GM21360 (cell line): ENCODE results near the gene SIAH1.
A peak's percentile ranks its signal among the peaks of the same experiment; 100 is the strongest.
"Not testable (repeated sequence)": the region's sequence is repeated elsewhere in the genome, so short reads cannot be mapped to it uniquely, and the experiment has no call there.

Source experiments
- ATAC-seq: cut with Tn5 transposase; IDR thresholded peaks from one replicate; pipeline ENCODE4 v1.9.1; 2021; ENCODE audit warnings: mild to moderate bottlenecking, moderate library complexity; ENCODE audit not compliant: unreplicated experiment

SIAH1 gene, protein sequence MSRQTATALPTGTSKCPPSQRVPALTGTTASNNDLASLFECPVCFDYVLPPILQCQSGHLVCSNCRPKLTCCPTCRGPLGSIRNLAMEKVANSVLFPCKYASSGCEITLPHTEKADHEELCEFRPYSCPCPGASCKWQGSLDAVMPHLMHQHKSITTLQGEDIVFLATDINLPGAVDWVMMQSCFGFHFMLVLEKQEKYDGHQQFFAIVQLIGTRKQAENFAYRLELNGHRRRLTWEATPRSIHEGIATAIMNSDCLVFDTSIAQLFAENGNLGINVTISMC

DNA sequence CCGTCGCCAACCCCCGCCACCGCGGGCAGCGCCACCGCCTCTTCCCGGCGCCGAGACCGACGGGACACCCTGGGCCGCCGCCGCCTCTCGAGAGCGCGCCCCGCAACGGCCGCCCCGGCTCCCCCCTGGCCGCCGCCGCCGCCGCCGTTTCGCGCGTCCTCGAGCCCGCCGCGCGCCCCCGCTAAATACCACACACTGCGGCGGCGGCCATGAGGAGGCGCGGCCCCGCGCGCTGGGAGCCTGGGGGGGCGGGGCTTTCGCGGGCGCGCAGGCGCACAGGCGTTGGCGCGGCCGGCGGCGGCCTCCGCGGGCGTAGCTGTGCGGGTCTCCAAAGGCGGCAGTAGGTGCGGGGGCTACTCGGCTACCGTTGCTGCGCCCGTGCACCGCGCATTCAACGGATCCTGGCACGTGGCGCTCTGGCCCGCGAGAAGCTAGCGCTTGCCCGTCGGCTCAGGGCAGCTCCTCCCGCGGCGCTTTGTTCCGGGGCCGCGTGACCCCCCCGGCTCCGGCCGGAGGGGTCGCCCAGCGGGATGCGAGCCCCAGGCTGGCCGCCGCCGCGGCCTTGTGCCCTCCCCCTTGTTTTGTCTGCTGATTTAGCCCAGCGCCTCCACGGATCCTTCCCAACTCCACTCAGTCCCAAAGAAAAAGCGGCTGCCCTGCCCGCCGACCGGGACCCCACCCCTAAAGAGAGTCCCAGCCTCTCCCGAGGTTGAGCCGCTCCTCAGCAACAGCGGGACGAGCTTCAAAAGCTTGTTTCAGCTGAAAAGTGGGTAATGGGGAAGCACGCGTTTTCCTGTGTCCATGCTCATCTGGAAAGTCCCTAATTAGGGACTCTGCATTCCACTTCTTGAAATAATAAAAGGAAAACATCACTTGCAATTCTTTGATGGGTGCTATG, at the start of gene SIAH1:
TSS of gene SIAH1 (minus strand) at position 161 of the 898 bp plus-strand sequence. CDS start 22,985 bp downstream, outside the sequence.
- ATAC-seq = peak; percentile 50

DNA sequence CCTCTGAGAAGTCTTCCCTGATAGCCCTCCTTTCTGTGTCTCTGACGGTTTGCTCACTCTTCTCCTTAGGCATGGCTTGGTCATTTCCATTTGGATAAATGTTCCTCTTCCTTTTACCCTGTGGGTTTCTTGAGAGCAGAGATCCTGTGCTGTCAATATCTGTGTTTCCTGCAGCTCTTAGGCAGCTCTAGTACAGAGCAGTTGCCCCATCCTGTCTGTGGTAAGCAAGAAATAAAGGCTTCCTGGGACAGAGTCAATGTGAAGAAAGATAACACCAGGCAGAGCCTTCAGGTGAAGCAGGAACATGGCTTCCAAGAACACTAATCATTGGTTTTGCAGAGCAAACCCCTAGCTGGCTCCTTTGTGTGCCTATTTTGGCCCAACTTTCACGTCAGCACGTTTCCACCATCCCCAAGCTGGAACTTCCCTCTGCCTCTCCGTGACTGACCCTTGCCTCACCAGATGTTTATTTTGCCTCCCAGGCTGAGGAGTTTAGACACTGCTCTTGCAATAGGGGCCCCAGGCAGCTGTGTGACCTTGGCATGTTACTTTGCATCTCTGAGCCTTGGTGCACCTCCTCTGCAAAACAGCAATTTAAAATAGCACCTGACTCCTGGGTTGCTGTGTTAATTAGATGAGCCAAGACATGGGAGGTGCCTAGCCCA, 49.6 kb upstream of the SIAH1 start:
- ATAC-seq = no peak

DNA sequence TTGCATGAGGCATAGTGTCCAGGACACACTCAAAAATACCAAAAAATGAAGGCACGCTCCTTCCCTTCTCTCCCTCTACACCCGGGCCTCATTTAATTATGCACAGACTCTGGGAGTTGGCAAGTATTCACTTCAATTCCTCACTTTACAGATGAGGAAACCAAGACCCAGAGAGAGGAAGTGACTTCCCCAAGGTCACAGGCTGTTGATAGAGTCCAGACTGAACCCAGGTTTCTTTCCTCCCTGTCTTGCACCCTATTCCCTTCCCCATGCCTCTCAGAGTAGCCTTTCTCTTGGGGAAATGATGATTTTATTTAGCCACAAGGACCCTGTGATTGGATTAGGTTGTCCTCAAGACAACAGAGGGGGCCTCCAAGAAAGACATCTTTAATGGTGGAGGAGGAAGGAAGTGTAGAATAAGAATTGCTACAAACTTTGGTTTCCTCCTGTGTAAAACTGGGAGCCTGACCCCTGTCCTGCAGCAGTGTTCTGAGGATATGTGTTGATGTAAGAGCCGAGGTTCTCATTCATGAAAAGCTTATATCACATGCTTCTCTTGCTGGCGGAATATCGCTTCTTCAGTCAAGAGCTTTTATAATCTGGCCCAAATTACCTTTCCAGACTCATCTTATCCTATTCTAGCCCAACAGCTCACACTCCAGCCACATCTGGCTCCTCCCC, 48.8 kb upstream of the SIAH1 start:
- no peak for ATAC-seq

DNA sequence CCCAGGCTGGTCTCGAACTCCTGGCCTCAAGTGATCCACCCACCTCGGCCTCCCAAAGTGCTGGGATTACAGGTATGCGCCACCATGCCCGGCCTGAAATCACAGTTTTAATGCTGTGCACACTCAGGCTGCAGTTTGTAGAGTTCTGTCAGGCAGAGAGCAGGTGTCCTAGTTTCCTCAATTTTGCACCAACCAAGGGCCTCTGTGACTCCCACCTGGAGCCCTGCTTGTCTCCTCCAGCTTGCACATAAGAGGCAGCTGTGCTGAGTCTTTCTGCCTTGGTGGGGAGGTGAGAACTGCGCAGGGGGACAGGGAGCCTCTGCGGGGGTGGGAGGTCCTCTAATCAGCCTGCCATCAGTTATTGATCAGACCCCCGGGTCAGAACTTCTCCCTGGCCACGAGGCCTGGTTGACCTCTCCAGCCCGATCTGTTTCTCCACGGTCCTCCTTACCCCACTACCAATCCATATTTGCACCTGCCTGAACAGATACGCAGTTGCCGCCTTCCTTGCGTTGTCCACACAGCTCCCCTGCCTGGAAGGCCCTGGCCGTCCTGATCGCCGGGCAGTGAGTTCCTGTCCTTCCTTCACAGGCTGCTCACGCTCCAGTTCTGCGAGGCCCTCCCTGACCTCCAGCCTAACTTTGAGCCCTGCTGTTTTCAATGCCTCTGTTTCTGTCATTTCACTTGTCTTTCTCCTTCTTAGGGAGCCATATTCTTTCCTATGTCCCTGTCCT, 48.1 kb upstream of the SIAH1 start:
- ATAC-seq = no peak

DNA sequence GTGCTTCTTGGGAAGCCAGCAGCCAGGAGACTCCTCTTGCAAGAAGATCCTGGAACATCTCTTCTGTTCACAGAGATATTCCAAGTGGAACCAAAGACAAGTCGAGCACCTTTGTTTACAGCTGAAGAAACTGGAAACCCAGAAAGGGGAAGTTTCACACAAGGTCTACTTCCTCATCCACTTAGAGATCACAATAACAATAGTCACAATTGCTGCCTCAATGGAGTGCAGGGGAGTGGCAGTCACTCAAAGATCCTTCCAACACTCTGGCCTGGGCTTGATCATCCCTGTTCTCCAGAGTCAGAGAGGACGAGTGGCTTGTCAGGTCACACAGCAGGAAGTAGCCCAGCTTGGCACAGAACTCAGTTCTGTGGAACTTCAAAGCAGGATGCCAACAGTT, 46.9 kb upstream of the SIAH1 start:
- ATAC-seq = peak; percentile 77

DNA sequence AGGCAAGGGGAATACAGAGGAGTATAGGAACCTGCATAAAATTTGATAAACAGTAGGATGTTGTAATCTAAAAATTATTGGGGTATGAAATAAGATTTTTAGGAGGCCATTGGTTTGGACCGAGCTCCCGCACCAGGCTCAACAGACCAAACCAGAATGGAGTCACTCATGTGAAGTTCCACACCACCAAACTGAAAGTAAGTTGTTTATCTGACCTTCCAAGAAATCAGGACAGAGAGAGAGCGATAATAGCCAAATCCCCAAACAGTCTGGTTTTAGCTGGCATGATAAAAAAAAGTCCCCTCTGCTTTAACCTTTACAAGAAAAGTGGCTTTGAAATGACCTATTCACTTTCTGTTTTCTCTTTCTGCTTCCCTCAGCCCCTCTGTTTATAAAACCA, 45.7 kb upstream of the SIAH1 start:
- no peak for ATAC-seq

DNA sequence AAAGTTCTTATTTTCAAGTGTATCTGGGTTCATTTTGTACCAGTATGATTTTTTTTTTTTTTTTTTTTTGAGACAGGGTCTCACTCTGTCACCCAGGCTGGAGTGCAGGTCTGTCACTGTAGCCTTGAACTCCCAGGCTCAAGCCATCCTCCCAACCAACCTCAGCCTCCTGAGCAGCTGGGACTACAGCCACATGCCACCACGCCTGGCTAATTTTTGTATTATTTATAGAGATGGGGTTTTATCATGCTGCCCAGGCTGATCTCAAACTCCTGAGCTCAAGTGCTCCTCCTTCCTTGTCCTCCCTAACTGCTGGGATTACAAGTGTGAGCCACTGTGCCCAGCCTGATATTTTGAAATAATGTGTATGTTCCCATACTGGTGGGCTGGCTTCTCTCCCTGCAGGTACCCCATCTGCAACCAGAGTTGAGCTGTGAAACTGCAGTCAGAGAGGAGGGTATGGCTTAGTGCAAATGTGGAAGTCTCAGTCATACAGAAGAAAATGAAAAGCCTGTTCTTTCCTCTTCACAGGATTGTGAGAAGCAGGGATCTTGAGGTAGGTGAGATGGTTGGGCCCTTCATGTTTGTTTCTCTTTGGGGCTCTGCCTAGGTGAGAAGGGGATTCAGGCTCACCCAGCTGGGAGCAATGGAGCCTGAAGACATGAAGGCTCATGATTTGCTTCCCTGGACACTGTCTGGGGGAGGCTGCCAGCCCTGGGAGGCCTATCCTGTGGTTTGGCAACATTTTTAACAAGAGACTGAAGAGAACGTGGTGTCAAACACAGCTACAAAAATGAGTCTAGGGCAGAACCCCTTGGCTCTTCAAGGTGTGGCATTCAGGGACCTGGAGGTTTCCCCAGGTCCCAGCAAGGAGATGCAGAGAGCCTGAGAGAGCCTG, 41.3 kb upstream of the SIAH1 start:
- ATAC-seq = no peak

DNA sequence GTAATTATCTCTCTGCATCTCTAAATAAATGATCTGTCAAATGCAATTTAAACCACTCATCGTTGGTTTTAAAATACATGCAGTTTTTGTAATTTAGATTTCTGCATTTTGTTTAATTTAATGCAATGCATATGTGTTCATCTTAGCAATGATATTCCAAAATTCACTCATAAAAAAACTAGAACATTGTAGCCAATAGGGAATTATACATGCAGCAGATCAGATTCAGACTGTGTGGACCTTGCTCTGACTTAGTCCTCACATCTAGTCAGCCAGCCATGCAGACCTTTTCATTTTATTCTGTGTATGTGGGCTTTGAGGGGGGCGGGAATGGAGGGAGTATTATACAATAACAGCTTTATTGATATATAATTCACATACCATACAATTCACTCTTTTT, 37.3 kb upstream of the SIAH1 start:
- ATAC-seq = no peak

DNA sequence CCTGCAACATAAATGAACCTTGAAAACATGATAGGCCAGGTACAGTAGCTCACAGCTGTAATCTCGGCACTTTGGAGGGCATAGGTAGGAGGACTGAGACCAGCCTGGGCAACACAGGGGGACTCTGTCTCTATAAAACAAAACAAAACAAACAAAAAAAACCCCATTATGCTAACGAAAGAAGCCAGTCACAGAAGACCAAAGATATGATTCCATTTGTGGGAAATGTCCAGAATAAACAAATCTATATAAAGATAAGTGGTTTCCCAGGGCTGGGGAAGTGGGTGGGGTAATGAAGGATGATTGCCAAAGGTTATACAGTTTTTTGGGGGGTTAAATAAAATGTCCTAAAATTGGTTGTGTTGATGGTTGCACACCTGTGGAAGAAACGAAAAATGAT, 36.5 kb upstream of the SIAH1 start:
- no peak for ATAC-seq

DNA sequence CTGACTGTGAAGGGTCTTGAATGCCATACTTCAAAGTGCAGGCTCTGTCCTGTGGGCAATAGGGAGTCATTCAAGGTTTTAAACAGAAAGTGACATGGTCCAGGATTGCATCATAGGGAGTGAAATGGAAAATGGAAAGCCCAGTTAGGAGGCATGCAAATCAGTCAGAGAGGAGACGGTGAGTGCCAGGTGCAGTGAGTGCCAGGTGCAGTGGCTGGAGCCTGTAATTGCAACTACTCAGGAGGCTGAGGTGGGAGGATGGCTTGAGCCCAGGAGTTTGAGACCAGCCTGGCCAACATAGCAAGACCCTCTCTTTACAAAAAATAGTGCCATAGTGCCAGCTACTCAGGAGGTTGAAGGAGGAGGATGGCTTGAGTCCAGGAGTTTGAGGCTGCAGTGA, 35.2 kb upstream of the SIAH1 start:
- no peak for ATAC-seq

DNA sequence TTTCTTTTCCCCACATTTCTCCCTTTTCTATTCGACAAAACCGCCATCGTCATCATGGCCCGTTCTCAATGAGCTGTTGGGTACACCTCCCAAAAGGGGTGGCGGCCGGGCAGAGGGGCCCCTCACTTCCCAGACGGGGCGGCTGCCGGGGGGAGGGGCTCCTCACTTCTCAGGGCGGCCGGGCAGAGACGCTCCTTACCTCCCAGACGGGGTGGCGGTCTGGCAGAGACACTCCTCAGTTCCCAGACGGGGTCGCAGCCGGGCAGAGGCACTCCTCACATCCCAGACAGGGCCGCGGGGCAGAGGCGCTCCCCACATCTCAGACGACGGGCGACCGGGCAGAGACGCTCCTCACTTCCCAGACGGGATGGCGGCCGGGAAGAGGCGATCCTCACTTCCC, 31.4 kb upstream of the SIAH1 start:
- ATAC-seq = not testable (repeated sequence)

DNA sequence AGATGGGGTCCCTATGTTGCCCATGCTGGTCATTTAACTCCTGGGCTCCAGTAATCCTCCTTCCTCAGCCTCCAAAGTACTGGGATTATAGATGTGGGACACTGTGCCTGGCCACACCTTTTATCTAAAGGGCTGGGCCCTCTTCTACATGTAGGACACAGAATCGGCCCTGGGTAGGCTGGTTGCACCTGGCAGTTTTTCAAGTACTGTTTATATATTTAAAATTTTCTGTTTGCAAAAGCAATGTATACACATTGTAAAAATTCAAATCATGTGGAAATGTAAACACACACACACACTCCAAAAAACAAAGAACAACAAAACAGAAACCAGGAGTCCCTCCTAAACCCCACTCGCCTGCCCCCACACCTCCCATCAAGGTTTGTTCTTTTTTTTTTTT, 28.1 kb upstream of the SIAH1 start:
- ATAC-seq = no peak

DNA sequence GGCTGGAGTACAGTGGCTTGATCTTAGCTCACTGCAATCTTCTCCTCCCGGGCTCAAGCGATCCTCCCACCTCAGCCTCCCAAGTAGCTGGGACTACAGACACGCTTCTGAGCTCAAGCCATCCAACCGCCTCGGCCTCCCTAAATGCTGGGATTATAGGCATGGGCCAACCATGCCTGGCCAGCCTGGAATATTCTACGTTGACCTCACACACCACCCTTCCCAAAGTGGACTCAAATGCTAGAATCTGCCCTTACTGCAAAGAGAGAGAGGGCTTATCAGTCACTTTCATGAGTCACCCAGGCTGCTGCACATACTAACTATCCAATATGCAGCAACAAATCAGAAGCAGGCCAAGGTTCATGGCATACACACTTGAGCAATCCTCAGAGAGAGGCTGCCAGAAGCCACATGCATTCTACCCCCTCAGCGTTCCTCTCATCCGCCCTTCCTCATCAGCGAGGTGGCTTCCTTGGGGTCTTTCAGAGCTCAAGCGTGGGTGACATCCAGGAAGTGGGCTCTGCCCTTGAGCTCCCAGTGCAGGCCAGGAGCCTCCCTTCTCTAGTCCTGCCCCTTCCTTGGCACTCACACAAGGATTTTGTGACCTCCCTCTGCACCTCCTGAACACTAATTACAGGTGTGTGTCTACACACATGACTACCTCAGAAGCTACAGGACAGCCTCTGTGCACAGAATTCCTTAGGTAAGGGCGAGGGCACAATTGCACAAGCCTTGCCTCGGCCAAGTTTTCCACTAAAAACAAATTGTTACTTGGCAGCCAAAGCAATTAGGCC, 24.8 kb upstream of the SIAH1 start:
- ATAC-seq = no peak

DNA sequence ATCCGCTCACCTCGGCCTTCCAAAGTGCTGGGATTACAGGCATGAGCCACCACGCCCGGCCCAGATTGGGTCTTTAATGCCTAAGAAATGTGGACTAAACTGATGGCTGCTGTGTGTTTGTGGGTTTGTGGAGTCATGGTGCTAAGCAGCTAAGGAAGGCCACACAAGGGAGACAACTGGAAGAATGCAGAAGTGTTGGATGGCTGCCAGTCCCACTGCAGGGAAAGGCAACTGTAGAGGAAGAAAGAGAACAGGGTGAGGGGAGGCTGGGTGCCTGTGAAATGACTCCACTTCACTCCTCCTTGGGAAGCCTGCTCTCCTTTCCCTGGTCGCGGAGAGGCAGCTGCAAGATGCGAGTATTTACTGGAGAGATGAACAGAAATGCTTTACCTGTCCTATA, 23.5 kb upstream of the SIAH1 start:
- ATAC-seq = no peak

DNA sequence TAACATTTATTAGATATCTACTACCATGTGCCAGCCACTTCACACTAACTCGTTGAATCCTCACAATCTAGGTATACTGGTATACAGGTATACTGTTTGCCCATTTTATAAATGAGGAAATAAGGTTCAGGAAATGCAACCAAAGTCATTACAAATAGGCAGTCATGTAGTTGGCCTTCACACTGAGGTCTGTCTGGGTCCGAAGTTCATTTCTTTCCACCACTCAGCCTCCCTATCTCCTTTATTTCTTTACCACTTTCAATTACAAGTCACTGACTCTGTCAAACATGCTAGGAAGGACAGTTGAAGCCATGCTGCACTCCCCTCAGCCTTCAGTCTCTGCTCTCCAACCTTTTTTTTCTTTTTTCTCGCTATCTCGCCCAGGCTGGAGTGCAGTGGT, 20.7 kb upstream of the SIAH1 start:
- ATAC-seq = no peak

DNA sequence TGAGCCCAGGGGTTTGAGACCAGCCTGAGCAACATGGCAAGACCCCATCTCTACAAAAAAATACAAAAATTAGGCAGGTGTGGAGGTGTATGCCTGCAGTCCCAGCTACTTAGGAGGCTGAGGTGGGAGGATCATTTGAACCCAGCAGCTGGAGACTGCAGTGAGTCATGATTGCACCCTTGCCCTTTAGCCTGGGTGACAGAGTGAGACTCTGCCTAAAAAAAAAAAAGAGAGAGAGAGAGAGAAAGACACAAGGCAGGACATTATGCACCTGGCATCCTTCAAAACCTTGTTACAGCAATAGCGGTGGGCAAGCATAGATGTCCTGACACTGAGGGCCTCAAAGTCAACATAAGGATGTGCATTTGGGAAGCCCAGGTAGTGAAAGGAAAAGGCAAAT, 19.9 kb upstream of the SIAH1 start:
- no peak for ATAC-seq

DNA sequence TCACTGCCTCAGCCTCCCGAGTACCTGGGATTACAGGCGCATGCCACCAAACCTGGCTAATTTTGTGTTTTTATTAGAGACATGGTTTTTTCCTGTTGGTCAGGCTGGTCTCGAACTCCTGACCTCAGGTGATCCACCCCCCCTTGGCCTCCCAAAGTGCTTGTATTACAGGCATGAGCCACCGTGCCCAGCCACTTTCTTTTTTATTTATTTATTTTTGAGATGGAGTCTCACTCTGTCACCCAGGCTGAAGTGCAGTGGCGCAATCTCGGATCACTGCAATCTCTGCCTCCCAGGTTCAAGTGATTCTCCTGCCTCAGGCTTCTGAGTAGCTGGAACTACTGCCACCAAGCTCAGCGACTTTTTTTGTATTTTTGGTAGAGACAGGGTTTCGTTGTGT, 17.3 kb upstream of the SIAH1 start:
- not testable (repeated sequence) for ATAC-seq

DNA sequence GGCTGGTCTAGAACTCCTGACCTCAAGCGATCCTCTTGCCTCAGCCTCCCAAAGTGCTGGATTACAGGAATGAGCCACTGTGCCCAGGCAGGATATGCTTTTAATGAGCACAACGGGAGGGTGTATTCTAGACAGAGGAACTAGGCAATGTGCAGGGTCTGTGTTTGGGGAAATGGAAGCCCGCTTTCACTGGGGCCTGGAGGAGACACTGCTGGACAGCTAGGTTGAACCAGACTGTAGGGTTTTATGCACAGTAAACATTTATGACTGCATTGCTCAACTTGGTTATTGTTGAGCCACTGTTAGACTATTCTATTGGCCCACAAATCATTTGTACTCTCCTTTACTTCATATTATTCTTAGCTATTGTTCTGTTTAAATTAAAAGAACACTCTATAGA, 10.2 kb upstream of the SIAH1 start:
- ATAC-seq = no peak

DNA sequence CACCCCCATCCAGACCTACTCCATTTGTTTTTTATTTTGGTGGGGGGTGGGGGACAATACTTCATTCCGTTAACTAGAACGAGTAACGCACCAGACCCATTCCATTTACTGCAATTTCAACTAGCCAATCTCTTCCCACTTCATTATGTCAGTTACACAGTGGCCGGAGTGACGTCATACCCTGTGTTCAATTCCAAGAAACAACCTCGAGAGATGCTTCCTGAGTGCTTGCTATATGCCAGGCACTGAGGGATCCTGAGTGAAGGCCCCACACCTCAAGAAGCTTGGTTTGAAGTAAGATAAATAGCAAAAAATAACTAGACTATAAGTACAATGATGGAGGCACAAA, 9.1 kb upstream of the SIAH1 start:
- no peak for ATAC-seq
